Activated naive CD4-positive, alpha-beta T cell treated with anti-CD3 and anti-CD28 coated beads, Interleukin-2, amount 10 ng/mL, durations not matched to agents 5 hours and 36 hours (primary cell): Measurements from ENCODE around the gene SP6. TPM values are rescaled to one million over a fixed set of nuclear protein-coding genes. Genes with fewer than 3 reads are reported as not detected.

Experiments
- total RNA-seq, 2 experiments: library from RNA; stranded (reverse); gene quantifications; one replicate each; pipeline ENCODE4 v1.2.3, GENCODE V29; 2021

Gene SP6
- under 1 TPM; 0.12 to 0.13 TPM for total RNA-seq

DNA sequence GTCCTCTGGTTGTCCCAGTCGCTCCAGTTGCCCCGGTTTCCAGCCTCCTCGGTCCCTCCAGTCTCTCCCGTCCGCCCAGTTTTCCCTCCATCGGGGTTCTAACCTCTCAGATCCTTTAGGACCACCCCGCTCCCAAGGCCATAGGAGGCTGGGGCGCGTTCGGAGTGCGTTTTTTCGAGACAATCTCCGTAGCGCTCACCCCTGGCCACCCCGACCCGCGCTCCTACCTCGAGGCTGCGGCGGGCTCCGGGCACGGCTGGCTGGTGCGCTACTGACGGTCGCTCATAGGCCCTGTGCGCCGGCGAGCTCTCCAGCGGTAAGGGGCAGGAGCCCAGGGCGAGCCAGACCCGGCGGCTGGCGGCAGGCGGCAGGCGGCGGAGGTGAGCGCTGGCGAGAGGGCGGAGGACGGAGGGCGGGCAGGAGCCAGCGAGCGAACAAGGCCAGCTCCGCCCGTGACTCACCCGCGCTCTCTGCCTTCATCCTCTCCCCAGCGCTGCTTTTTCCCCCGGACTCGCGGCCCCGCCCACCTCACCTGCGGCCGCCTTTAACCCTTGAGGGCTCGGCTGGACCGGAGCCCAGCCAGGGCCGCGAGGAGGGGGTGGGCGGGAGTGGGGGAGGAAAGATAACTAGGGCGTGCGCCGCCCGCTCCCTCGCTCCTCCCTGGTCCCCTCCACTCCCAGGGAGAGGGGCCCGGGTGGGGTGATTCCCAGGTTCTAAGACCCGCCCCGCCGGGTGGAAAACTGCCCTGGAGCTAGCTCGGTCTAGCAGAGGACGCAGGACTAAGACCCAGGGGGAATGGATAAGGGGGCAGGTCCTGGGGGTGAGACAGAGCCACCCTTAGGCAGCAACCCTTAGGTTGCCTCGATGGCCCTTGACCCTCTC, at the start of gene SP6:
TSS of gene SP6 (minus strand) at position 472 of the 882 bp plus-strand sequence. CDS start 2,734 bp downstream, outside the sequence.

DNA sequence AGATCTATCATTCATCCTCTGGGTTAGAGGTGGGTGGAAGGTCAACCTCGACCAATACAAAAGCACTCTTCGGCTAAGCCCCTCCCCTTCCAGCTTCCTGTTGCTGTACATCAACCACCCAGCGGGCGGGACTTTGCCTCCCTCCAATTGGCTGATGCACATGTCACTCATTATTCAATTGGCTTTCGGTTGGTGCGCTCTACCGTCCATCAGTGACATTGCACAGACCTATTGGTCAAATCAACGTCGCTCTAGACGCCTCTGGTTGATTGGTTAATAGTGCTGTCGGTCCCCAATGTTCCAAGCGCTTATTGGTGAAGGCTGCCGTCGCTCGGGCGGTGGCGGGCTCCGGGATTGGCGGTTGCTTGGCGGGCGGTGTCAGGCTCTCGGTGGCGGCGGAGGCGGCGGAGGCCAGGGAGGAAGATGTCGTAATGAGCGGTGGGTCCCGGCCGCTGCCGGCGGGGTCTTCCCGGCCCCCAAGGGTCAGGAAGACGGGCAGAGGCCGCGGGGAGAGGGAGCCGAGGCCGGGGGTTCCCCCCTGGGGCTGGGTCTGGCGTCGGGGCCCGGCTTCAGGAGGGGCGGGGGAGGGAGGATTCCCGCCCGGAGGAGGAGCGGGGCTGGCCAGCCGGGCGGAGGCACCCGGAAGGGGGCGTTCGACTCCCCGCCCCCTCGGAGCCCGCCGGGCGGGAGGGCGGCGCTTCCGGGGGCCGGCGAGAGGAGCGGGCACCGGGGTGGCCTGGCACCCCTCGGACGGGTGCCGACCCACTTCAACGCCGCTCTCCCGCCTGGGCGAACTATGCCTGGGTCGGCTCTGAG, 45.1 kb upstream of the SP6 start, which contains the start of gene SP2:
TSS of gene SP2 (plus strand) at position 381 of the 816 bp plus-strand sequence. CDS start at position 432, 51 bp downstream.

DNA sequence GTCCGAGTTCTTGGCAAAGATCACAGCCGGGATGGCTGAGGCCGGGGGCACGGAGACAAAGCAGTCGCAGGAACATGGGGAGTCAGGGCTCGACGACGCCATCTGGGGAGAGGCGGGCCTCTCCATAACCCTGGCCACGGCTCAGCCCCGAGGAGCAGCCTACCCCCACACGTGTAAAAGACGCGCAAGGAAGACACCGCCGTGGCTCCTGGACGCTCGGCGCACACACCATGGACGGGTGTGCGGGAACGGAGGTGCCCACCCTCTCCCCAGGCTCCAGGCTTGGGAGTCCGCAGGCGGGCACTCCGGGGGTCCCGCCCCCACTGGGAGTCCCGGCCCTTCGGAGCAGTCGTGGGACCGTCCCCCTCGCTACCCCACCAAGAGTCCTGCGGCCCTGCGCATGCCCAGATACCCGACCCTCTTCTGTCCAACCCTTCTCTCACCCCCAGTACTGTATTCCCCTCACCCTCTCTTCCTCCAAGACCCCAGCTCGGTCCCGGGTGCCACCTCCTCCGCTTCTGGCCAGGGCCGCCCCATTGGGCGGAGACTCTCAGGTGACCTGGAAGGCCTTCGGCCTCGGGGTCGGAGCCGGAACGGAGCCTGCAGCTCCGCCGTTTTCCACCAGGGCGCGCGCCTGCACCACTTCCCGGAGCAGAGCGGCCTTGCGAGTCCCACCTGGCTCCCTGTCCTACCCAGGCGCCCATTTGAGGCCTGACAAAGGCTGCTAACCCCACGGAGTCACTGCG, 10.0 kb downstream of the SP6 start, which contains the start of gene SCRN2:
TSS of gene SCRN2 (minus strand) at position 532 of the 746 bp plus-strand sequence. CDS start at position 102, 430 bp downstream.

GRCh38 chr17:47831003-47831933, 19.7 kb downstream of the SP6 start, which contains the start of the genes LRRC46 and MRPL10:
LRRC46 (plus strand) TSS chr17:47831670; CDS start chr17:47831990, 320 bp downstream.
MRPL10 (minus strand) TSS chr17:47831541; CDS start chr17:47831511, 30 bp downstream.

GRCh38 chr17:47821424-47822391, 29.3 kb downstream of the SP6 start, which contains the start of gene OSBPL7:
OSBPL7 (minus strand) TSS chr17:47821794; CDS start chr17:47820278, 1,516 bp downstream.

Other genes with a start within 250 kb of the SP6 start
- gene KPNB1, start 201.2 kb downstream of the SP6 start, total RNA-seq = 100 to 1,000 TPM; 305 to 312 TPM
- gene TBKBP1, start 157.0 kb downstream of the SP6 start, total RNA-seq = 1 to 10 TPM; 7.5 to 7.6 TPM
- 10 to 100 TPM; 10.8 to 11.8 TPM for gene TBX21, start 117.9 kb downstream of the SP6 start, total RNA-seq
- gene OSBPL7, start 29.4 kb downstream of the SP6 start, total RNA-seq = 10 to 100 TPM; 31.2 to 35.6 TPM
- 10 to 100 TPM; 42.1 to 43.2 TPM for gene MRPL10, start 19.6 kb downstream of the SP6 start, total RNA-seq
- gene LRRC46, start 19.5 kb downstream of the SP6 start, total RNA-seq = under 1 TPM; 0.53 to 0.63 TPM
- 10 to 100 TPM; 29.0 to 29.7 TPM for gene SCRN2, start 9.9 kb downstream of the SP6 start, total RNA-seq
- gene SP2, start 45.1 kb upstream of the SP6 start, total RNA-seq = 10 to 100 TPM; 27.7 to 27.8 TPM
- gene PNPO, start 90.4 kb upstream of the SP6 start, total RNA-seq = 10 to 100 TPM; 24.5 to 25.9 TPM
- not detected for gene PRR15L, start 106.7 kb upstream of the SP6 start, total RNA-seq
- 100 to 1,000 TPM; 203 to 218 TPM for gene CDK5RAP3, start 120.0 kb upstream of the SP6 start, total RNA-seq
- gene COPZ2, start 186.6 kb upstream of the SP6 start, total RNA-seq = 1 to 10 TPM; 4.4 to 5.9 TPM
- gene NFE2L1, start 197.2 kb upstream of the SP6 start, total RNA-seq = 10 to 100 TPM; 50.8 to 63.5 TPM